Measurements from ENCODE around the gene MPO.

Gene MPO

GRCh38 chr17:58231641-58232040 lies 49.1 kb downstream of the MPO start:
- DNase-seq (ENCODE audit: low read depth) = no peak

DNA sequence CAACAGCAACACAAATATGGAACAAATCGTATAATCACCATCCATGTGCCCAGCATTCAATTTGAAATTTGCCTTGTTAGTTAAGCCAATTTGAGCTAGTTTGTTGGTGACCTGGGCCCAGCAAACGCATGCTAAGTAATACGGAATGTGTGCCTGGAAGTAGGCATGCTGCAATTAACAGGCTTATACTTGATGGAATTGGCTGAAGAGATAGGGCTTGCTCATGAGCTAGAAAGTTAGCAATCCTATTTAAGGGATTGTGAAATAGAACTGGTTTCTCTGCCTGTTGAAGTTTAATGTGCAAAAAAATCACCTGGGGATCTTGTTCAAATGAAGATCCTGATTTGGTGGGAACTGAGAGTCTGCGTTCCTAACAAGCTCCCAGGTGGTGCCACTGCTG lies 50.9 kb downstream of the MPO start:
- DNase-seq (ENCODE audit: low read depth) = no peak

DNA sequence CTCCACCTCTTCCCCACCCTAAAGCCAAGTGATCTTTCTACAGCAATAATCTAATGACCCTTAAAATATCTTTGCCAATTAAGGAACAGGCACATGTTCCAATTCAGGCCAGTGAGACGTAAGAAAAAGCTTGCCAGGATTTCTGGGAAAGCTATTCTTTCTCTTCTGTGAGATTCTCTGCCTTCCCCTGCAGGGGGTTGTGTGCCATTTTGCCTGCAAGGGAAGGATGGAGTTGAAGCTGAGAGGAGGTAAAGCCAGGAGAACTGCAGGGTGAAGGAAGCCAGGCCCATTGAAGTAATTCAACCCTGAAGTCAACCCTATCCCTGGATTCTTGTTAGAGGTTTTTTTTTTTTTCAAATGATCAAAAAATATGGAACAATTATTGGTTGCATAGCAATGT lies 51.4 kb downstream of the MPO start:
- no peak for DNase-seq (ENCODE audit: low read depth)

DNA sequence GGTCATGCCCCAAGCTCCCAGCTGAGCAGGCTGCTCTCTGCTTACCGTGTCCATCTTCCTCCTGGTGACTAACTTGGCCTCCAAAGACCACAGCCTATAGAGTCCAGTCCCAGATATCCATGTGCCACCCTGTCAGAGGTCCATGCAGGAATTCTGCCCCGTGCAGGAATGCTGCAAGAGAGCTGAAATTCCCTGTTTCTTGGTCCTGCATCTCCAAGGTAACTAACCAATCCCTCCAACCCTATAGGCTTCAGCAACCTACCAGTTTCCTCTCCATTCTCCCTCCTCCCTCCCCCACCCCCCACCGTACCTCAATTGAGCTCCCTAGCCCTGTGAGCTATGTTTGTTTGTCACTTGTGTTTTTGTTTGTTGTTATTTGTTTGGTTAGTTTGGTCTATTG lies 52.1 kb downstream of the MPO start:
- no peak for DNase-seq (ENCODE audit: low read depth)

DNA sequence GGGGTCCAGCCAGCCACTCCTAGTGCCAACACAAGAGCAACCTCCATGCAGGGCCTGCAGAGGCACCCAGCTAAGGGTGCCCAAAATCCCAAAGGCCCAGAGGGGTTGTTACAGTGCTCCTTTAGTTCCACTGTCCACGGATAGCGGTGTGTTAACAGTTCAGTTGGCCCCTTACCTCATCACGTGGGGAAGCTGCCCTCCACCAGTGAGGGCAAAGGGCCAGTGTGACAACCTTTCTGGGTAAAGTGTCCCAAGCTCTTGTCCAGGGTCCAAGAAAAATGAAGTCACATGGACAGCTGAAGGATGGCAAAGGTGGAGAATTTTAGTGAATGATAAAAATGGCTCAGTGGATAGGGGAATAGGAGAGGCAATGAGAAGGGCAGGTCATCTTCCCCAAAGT lies 53.0 kb downstream of the MPO start:
- DNase-seq (ENCODE audit: low read depth) = no peak

- no peak for DNase-seq (ENCODE audit: low read depth)
Observed at GRCh38 chr17:58224315-58224714, 56.4 kb downstream of the MPO start.
